ENCODE data around the gene SLC22A2.

The SLC22A2 gene

DNA sequence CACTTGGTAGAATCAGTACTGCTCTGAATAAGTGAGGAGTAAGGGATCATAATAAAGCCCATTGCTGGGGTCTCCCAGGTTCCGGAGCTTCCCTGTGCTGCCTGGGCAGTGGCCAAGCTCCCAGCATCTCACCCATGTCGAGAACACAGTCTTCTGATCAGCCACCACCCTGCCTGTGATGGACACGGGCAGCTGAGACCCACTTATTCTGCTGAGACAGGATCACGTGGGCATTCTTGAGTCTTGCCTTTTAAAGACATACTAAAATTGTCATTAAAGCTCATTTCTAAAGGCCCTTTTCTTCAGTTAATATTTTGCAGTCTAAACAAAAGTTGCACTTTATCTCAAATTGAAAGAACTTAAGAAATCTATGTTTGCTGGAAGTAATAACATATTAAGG lies 42.7 kb upstream of the SLC22A2 start:
- Histone ChIP-seq H3F3A (ENCODE audit: low read depth) (no peaks in the 10 kb centered on the region), H3K4me2 (ENCODE audit: low read depth, low read length, poor library complexity, severe bottlenecking) (no peak overlapping the region), H3K79me2 (ENCODE audit: insufficient read depth, low read length) (no peaks in the 10 kb centered on the region), H3K4me3 (ENCODE audit: low read length, poor library complexity, severe bottlenecking) (no peak overlapping the region), H2AFZ (ENCODE audit: low read length) (no peak overlapping the region), H3K4me1 (ENCODE audit: insufficient read depth, low read length, poor library complexity, severe bottlenecking) (no peaks in the 10 kb centered on the region), H3K9me2 (replicated peaks; ENCODE audit: low read depth, low read length) (no peaks in the 10 kb centered on the region), H4K20me1 (ENCODE audit: insufficient read depth, low read length, poor library complexity, severe bottlenecking) (no peaks in the 10 kb centered on the region), H3K9ac (ENCODE audit: low read depth, low read length, poor library complexity, severe bottlenecking) (no peak overlapping the region), H3K36me3 (ENCODE audit: insufficient read depth, low read length) (no peaks in the 10 kb centered on the region), H3K27me3 (ENCODE audit: insufficient read depth, low read length, poor library complexity, severe bottlenecking) (no peaks in the 10 kb centered on the region), H3K9me3 (ENCODE audit: insufficient read depth, low read depth, low read length) (no peaks in the 10 kb centered on the region; the same call in 1 of the 2 replicates)
- TF ChIP-seq, protein P1, sequence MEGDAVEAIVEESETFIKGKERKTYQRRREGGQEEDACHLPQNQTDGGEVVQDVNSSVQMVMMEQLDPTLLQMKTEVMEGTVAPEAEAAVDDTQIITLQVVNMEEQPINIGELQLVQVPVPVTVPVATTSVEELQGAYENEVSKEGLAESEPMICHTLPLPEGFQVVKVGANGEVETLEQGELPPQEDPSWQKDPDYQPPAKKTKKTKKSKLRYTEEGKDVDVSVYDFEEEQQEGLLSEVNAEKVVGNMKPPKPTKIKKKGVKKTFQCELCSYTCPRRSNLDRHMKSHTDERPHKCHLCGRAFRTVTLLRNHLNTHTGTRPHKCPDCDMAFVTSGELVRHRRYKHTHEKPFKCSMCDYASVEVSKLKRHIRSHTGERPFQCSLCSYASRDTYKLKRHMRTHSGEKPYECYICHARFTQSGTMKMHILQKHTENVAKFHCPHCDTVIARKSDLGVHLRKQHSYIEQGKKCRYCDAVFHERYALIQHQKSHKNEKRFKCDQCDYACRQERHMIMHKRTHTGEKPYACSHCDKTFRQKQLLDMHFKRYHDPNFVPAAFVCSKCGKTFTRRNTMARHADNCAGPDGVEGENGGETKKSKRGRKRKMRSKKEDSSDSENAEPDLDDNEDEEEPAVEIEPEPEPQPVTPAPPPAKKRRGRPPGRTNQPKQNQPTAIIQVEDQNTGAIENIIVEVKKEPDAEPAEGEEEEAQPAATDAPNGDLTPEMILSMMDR (conservative IDR thresholded peaks at IDR 0.05; ENCODE audit: low read length): no peak
- TF ChIP-seq EZH2phosphoT487 (IDR thresholded peaks at IDR 0.05; ENCODE audit: borderline replicate concordance): no peak

DNA sequence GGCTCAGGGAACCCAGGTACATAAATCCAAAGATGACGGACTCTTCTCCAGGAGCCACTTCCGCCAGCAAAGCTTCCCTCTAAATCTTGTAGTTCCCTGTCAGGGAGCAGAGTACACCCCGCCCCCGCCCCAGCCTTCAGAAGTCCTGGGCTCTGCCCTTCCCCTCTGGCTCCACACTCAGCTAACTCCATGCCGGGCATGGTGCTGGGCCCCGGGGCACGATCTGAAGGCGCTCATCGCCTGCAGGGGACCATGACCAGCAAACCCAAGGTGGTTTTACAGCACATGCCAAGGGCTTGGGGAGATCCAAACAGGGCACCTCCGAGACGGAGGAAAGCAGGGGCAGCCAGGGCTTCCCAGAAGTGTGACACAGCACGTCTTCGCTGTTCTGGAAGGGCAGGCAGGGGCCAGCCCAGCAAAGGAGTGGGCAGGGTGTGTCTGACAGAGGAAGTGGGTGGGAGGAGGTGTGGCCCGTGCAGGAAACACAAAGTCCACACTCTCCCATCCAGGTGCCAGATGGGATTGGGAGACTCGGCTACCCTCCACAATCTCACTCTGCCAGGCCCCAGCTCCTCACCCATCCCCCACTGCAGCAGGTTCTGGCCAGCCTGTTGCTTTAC lies 41.6 kb upstream of the SLC22A2 start:
- Histone ChIP-seq H3K4me2 (ENCODE audit: low read depth, low read length, poor library complexity, severe bottlenecking) (no peak overlapping the region), H3K4me1 (ENCODE audit: insufficient read depth, low read length, poor library complexity, severe bottlenecking) (no peaks in the 10 kb centered on the region), H3K9me3 (ENCODE audit: insufficient read depth, low read depth, low read length) (no peaks in the 10 kb centered on the region; the same call in 1 of the 2 replicates), H2AFZ (ENCODE audit: low read length) (no peak overlapping the region), H3K4me3 (ENCODE audit: low read length, poor library complexity, severe bottlenecking) (no peak overlapping the region), H3K36me3 (ENCODE audit: insufficient read depth, low read length) (no peaks in the 10 kb centered on the region), H3K9me2 (replicated peaks; ENCODE audit: low read depth, low read length) (no peaks in the 10 kb centered on the region), H3K79me2 (ENCODE audit: insufficient read depth, low read length) (no peaks in the 10 kb centered on the region), H4K20me1 (ENCODE audit: insufficient read depth, low read length, poor library complexity, severe bottlenecking) (no peaks in the 10 kb centered on the region), H3K9ac (ENCODE audit: low read depth, low read length, poor library complexity, severe bottlenecking) (no peak overlapping the region), H3K27me3 (ENCODE audit: insufficient read depth, low read length, poor library complexity, severe bottlenecking) (no peaks in the 10 kb centered on the region), H3F3A (ENCODE audit: low read depth) (no peaks in the 10 kb centered on the region)
- TF ChIP-seq, protein P1 (conservative IDR thresholded peaks at IDR 0.05; ENCODE audit: low read length): no peak
- TF ChIP-seq EZH2phosphoT487 (IDR thresholded peaks at IDR 0.05; ENCODE audit: borderline replicate concordance): no peak

DNA sequence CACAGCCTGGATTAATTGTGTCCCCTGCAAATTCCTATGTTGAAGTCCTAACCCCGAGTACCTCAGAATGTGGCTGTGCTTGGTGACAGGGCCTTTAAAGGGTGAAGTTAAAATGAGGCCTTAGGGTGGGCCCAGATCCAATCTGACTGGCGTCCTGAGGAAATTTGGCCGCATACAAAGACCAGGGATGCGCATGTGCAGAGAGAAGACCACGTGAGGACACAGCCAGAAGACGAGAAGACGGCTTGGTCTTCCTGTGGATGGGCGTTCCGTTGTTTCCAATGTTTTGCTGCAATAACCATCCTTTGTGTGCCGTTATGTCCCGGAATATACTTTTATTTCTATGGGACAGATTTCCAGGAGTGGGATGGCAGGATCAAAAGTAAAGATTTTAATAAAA lies 40.9 kb upstream of the SLC22A2 start:
- no peak overlapping the region for H3K4me2 ChIP-seq (ENCODE audit: low read depth, low read length, poor library complexity, severe bottlenecking)
- H3K9me3 ChIP-seq (ENCODE audit: insufficient read depth, low read depth, low read length): no peaks in the 10 kb centered on the region; the same call in 1 of the 2 replicates
- H4K20me1 ChIP-seq (ENCODE audit: insufficient read depth, low read length, poor library complexity, severe bottlenecking): no peaks in the 10 kb centered on the region
- H2AFZ ChIP-seq (ENCODE audit: low read length): no peak overlapping the region
- H3K27me3 ChIP-seq (ENCODE audit: insufficient read depth, low read length, poor library complexity, severe bottlenecking): no peaks in the 10 kb centered on the region
- no peaks in the 10 kb centered on the region for H3K9me2 ChIP-seq (replicated peaks; ENCODE audit: low read depth, low read length)
- H3K4me3 ChIP-seq (ENCODE audit: low read length, poor library complexity, severe bottlenecking): no peak overlapping the region
- no peaks in the 10 kb centered on the region for H3F3A ChIP-seq (ENCODE audit: low read depth)
- TF ChIP-seq, protein P1 (conservative IDR thresholded peaks at IDR 0.05; ENCODE audit: low read length): no peak
- TF ChIP-seq EZH2phosphoT487 (IDR thresholded peaks at IDR 0.05; ENCODE audit: borderline replicate concordance): no peak
- no peaks in the 10 kb centered on the region for H3K4me1 ChIP-seq (ENCODE audit: insufficient read depth, low read length, poor library complexity, severe bottlenecking)
- no peaks in the 10 kb centered on the region for H3K36me3 ChIP-seq (ENCODE audit: insufficient read depth, low read length)
- H3K79me2 ChIP-seq (ENCODE audit: insufficient read depth, low read length): no peaks in the 10 kb centered on the region
- H3K9ac ChIP-seq (ENCODE audit: low read depth, low read length, poor library complexity, severe bottlenecking): no peak overlapping the region

Measured in Loucy (cell line).